WERI-Rb-1 (cell line): ENCODE data around the gene MAPK8IP2.
"Not testable (repeated sequence)": the region's sequence is repeated elsewhere in the genome, so short reads cannot be mapped to it uniquely, and the experiment has no call there.

ENCODE experiments used
- DNase-seq: peaks from one replicate; pipeline ENCODE4 v3.0.0-alpha.2; 2020
- H3K27ac ChIP-seq: fragments of 250-450 bp; sonication (Bioruptor Pico); 2 replicates; pipeline ENCODE4 v1.5.1; 2020; ENCODE audit warnings: mild to moderate bottlenecking, moderate library complexity
- H3K27me3 ChIP-seq: fragments of 250-450 bp; sonication (Bioruptor Pico); 2 replicates; pipeline ENCODE4 v1.5.1; 2021; ENCODE audit warnings: mild to moderate bottlenecking, low read depth, moderate library complexity; ENCODE audit not compliant: insufficient read depth, severe bottlenecking
- H3K36me3 ChIP-seq: fragments of 250-450 bp; sonication (Bioruptor Pico); 2 replicates; pipeline ENCODE4 v1.5.1; 2020; ENCODE audit warnings: mild to moderate bottlenecking, moderate library complexity
- H3K4me3 ChIP-seq: 2 replicates; pipeline ENCODE4 v1.5.1; 2011; ENCODE audit warnings: low read depth, mild to moderate bottlenecking, control low read depth, low read length
- H3K9me3 ChIP-seq: fragments of 250-450 bp; sonication (Bioruptor Pico); 2 replicates; pipeline ENCODE4 v1.5.1; 2021; ENCODE audit warnings: mild to moderate bottlenecking, moderate library complexity; ENCODE audit not compliant: severe bottlenecking
- TF ChIP-seq, protein P1 (sequence below): IDR thresholded peaks from 2 replicates; pipeline ENCODE4 v1.5.1; 2011; ENCODE audit warnings: low read depth, mild to moderate bottlenecking, control low read depth, inconsistent platforms, low read length

MAPK8IP2 gene

DNA sequence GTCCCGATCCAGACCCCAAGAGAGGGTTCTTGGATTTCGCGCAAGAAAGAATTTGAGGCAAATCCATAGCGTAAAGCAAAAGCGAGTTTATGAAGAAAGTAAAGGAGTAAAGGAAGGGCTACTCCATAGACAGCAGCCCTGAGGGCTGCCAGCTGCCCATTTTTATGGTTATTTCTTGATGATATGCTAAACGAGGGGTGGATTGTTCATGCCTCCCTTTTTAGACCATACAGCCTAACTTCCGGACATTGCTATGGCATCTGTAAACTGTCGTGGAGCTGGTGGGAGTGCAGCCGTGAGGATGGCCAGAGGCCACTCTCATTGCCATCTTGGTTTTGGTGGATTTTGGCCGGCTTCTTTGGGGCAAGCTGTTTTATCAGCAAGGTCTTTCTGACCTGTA lies 52.7 kb downstream of the MAPK8IP2 start:
- no peaks in the 10 kb centered on the region for H3K36me3 ChIP-seq
- peaks cover 12% of the 10 kb centered on the region for H3K9me3 ChIP-seq
- H3K27ac ChIP-seq: no peak overlapping the region
- TF ChIP-seq, protein P1, sequence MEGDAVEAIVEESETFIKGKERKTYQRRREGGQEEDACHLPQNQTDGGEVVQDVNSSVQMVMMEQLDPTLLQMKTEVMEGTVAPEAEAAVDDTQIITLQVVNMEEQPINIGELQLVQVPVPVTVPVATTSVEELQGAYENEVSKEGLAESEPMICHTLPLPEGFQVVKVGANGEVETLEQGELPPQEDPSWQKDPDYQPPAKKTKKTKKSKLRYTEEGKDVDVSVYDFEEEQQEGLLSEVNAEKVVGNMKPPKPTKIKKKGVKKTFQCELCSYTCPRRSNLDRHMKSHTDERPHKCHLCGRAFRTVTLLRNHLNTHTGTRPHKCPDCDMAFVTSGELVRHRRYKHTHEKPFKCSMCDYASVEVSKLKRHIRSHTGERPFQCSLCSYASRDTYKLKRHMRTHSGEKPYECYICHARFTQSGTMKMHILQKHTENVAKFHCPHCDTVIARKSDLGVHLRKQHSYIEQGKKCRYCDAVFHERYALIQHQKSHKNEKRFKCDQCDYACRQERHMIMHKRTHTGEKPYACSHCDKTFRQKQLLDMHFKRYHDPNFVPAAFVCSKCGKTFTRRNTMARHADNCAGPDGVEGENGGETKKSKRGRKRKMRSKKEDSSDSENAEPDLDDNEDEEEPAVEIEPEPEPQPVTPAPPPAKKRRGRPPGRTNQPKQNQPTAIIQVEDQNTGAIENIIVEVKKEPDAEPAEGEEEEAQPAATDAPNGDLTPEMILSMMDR: no peak
- H3K27me3 ChIP-seq: no peaks in the 10 kb centered on the region
- no peak overlapping the region for H3K4me3 ChIP-seq
- DNase-seq: no peak

- H3K9me3 ChIP-seq, H3K27ac ChIP-seq: not testable (repeated sequence)
Observed at GRCh38 chr22:50654664-50655063, 54.1 kb downstream of the MAPK8IP2 start.

DNA sequence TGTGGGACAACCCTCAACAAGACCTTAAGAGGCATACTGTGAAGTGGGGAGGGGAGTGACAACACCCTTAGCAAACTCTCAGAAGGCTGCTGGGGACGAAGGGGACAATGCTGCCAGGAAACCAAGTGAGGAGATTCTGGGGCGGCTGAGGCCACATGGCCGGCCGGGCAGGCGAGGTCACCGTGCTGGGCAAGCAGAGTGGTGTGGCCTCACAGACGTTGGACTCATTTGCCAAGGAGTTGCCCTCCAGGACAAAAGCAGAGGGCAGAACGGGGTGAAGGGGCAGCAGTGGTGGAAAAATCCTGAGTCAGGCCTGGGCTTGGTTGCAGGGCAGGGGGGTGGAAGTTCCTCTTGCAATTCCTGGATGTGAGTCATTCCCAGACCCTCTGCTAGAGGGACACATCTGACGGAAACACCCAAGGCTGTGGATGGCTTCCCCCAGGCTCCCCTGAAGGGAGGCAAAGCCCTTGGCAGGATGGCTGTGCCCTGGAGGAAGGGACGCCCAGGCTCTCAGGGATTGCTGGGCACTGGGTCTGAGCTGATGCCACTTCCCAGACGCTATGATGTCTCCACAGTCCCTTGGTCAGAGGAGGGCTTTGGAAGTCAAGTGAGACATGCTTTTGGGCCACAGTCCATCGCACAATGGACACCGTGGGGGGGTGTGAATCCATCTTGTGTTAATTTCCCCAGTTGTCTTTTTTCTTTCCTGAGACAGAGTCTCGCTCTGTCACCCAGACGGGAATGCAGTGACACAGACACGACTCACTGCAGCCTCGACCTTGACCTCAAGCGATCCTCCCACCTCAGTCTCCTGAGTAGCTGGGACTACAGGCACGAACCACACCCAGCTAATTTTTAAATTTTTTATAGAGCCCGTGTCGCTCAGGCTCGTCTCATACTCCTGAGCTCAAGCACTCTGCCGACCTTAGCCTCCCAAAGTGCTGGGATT lies 55.8 kb downstream of the MAPK8IP2 start:
- Histone ChIP-seq H3K27me3 (no peaks in the 10 kb centered on the region), H3K9me3 (no peaks in the 10 kb centered on the region), H3K36me3 (no peaks in the 10 kb centered on the region), H3K4me3 (no peak overlapping the region), H3K27ac (no peak overlapping the region)
- no peak for DNase-seq
- TF ChIP-seq, protein P1: no peak

More at GRCh38 chr22:50654664-50655063, 54.1 kb downstream of the MAPK8IP2 start:
- not testable (repeated sequence) for H3K27me3 ChIP-seq, DNase-seq, H3K36me3 ChIP-seq, H3K4me3 ChIP-seq

- no peak for DNase-seq
- Histone ChIP-seq H3K27ac (no peak overlapping the region), H3K36me3 (no peaks in the 10 kb centered on the region), H3K9me3 (no peaks in the 10 kb centered on the region), H3K27me3 (no peaks in the 10 kb centered on the region), H3K4me3 (no peak overlapping the region)
- TF ChIP-seq, protein P1: no peak
Observed at GRCh38 chr22:50657925-50658324, 57.3 kb downstream of the MAPK8IP2 start.

GRCh38 chr22:50659711-50660110 lies 59.1 kb downstream of the MAPK8IP2 start:
- H3K27ac ChIP-seq, H3K27me3 ChIP-seq, H3K36me3 ChIP-seq, H3K9me3 ChIP-seq, H3K4me3 ChIP-seq, DNase-seq: not testable (repeated sequence)

GRCh38 chr22:50660306-50660705 lies 59.7 kb downstream of the MAPK8IP2 start:
- no peak overlapping the region for H3K4me3 ChIP-seq
- H3K27me3 ChIP-seq: no peaks in the 10 kb centered on the region
- no peak overlapping the region for H3K27ac ChIP-seq
- no peaks in the 10 kb centered on the region for H3K36me3 ChIP-seq
- H3K9me3 ChIP-seq: no peaks in the 10 kb centered on the region
- TF ChIP-seq, protein P1: no peak
- no peak for DNase-seq
